Stomach smooth muscle (tissue), 2 donors: ENCODE measurements around the gene TBC1D23.
"Not testable (repeated sequence)": the region's sequence is repeated elsewhere in the genome, so short reads cannot be mapped to it uniquely, and the experiment has no call there.

ENCODE experiments used
- H3K27ac ChIP-seq: one replicate; pipeline ENCODE4 v1.7.0; 2013; ENCODE audit warnings: mild to moderate bottlenecking, low read length, inconsistent platforms
- H3K27me3 ChIP-seq, 2 donors: one replicate each; pipeline ENCODE4 v1.7.0; 2013; ENCODE audit warnings: low read length in 2 of 2; ENCODE audit not compliant: insufficient read depth in 2 of 2, control insufficient read depth in 1 of 2
- H3K36me3 ChIP-seq, 2 donors: one replicate each; pipeline ENCODE4 v1.7.0; 2013; ENCODE audit warnings: low read length in 2 of 2; ENCODE audit not compliant: control insufficient read depth in 2 of 2, insufficient read depth in 2 of 2
- H3K4me1 ChIP-seq: one replicate; pipeline ENCODE4 v1.7.0; 2013; ENCODE audit warnings: low read length; ENCODE audit not compliant: control insufficient read depth, insufficient read depth
- H3K4me3 ChIP-seq, 2 donors: one replicate each; pipeline ENCODE4 v1.7.0; 2013; ENCODE audit warnings: low read length in 2 of 2
- H3K9ac ChIP-seq, 2 donors: one replicate each; pipeline ENCODE4 v1.7.0; 2013; ENCODE audit warnings: low read length in 2 of 2, mild to moderate bottlenecking in 1 of 2
- H3K9me3 ChIP-seq, 2 donors: one replicate each; pipeline ENCODE4 v1.7.0; 2013; ENCODE audit warnings: low read length in 2 of 2; ENCODE audit not compliant: control insufficient read depth in 2 of 2
- donor health status: healthy.
- donor health status: Pancreatic carcinoma.

Gene TBC1D23

GRCh38 chr3:100327377-100327776 is 66.6 kb downstream of the TBC1D23 start:
- not testable (repeated sequence) for H3K27ac ChIP-seq, H3K36me3 ChIP-seq, H3K27me3 ChIP-seq, H3K4me1 ChIP-seq, H3K4me3 ChIP-seq, H3K9ac ChIP-seq, H3K9me3 ChIP-seq

- Histone ChIP-seq H3K9me3 (no peaks in the 10 kb centered on the region), H3K27ac (no peak overlapping the region), H3K4me3 (no peak overlapping the region), H3K9ac (no peak overlapping the region), H3K27me3 (no peaks in the 10 kb centered on the region), H3K36me3 (peaks cover 0 to 2% of the 10 kb centered on the region in 2 donors), H3K4me1 (peaks cover 9% of the 10 kb centered on the region)
These were observed 69.2 kb downstream of the TBC1D23 start for GRCh38 chr3:100329800-100330489.

GRCh38 chr3:100330651-100331050 is 69.9 kb downstream of the TBC1D23 start:
- H3K27me3 ChIP-seq: no peaks in the 10 kb centered on the region
- peaks cover 0 to 2% of the 10 kb centered on the region in 2 donors for H3K36me3 ChIP-seq
- H3K9ac ChIP-seq: no peak overlapping the region
- H3K9me3 ChIP-seq: no peaks in the 10 kb centered on the region
- no peak overlapping the region for H3K27ac ChIP-seq
- H3K4me1 ChIP-seq: peaks cover 17% of the 10 kb centered on the region
- H3K4me3 ChIP-seq: no peak overlapping the region

- no peak overlapping the region for H3K27ac ChIP-seq
- peaks cover 0 to 2% of the 10 kb centered on the region in 2 donors for H3K36me3 ChIP-seq
- H3K4me3 ChIP-seq: no peak overlapping the region
- H3K4me1 ChIP-seq: peaks cover 21% of the 10 kb centered on the region
- H3K9me3 ChIP-seq: no peaks in the 10 kb centered on the region
- no peak overlapping the region for H3K9ac ChIP-seq
- H3K27me3 ChIP-seq: no peaks in the 10 kb centered on the region
These were observed 70.9 kb downstream of the TBC1D23 start for GRCh38 chr3:100331660-100332059.

GRCh38 chr3:100333051-100333450 is 72.3 kb downstream of the TBC1D23 start:
- Histone ChIP-seq H3K4me3 (no peak overlapping the region), H3K9ac (no peak overlapping the region), H3K36me3 (no peaks in the 10 kb centered on the region), H3K4me1 (peaks cover 21% of the 10 kb centered on the region), H3K27me3 (no peaks in the 10 kb centered on the region), H3K27ac (no peak overlapping the region), H3K9me3 (no peaks in the 10 kb centered on the region)

- Histone ChIP-seq H3K27ac (peak overlapping the region; percentile 55), H3K4me1 (peaks cover 21% of the 10 kb centered on the region), H3K4me3 (peak overlapping the region; percentile 86 to 92), H3K27me3 (no peaks in the 10 kb centered on the region), H3K9ac (peak overlapping the region; percentile 82 to 87), H3K9me3 (no peaks in the 10 kb centered on the region), H3K36me3 (peaks cover 1 to 2% of the 10 kb centered on the region in 2 donors)
These were observed 73.2 kb downstream of the TBC1D23 start for GRCh38 chr3:100333970-100334487.

GRCh38 chr3:100334488-100335351 is 73.9 kb downstream of the TBC1D23 start, which contains the start of gene NIT2:
NIT2 (plus strand) TSS chr3:100334757; CDS start chr3:100334792, 35 bp downstream.
- H3K4me1 ChIP-seq: peaks cover 21% of the 10 kb centered on the region
- H3K27me3 ChIP-seq: no peaks in the 10 kb centered on the region
- H3K9me3 ChIP-seq: no peaks in the 10 kb centered on the region
- H3K27ac ChIP-seq: peak within 1 kb of the TSS; percentile 55
- H3K4me3 ChIP-seq: peak within 1 kb of the TSS; percentile 86 to 92
- H3K36me3 ChIP-seq: peaks cover 6 to 7% of the 10 kb centered on the region in 2 donors
- H3K9ac ChIP-seq: peak within 1 kb of the TSS; percentile 82 to 87

GRCh38 chr3:100335434-100335833 is 74.6 kb downstream of the TBC1D23 start:
- Histone ChIP-seq H3K27ac (peak overlapping the region; percentile 37), H3K4me3 (peak overlapping the region; percentile 86 to 92), H3K36me3 (peaks cover 9 to 11% of the 10 kb centered on the region in 2 donors), H3K9ac (peak overlapping the region; percentile 80 to 82), H3K27me3 (no peaks in the 10 kb centered on the region), H3K4me1 (peaks cover 21% of the 10 kb centered on the region), H3K9me3 (no peaks in the 10 kb centered on the region)

GRCh38 chr3:100336229-100336628 is 75.4 kb downstream of the TBC1D23 start:
- H3K4me3 ChIP-seq, H3K9ac ChIP-seq, H3K27me3 ChIP-seq, H3K9me3 ChIP-seq, H3K27ac ChIP-seq: not testable (repeated sequence)
- Histone ChIP-seq H3K36me3 (peaks cover 9 to 11% of the 10 kb centered on the region in 2 donors), H3K4me1 (peaks cover 21% of the 10 kb centered on the region)

- Histone ChIP-seq H3K4me1 (peaks cover 18% of the 10 kb centered on the region), H3K27ac (no peak overlapping the region), H3K36me3 (peaks cover 15 to 16% of the 10 kb centered on the region in 2 donors)
These were observed 78.1 kb downstream of the TBC1D23 start for GRCh38 chr3:100338911-100339310.

More at GRCh38 chr3:100338911-100339310, 78.1 kb downstream of the TBC1D23 start:
- no peaks in the 10 kb centered on the region for H3K27me3 ChIP-seq
- H3K9me3 ChIP-seq: no peaks in the 10 kb centered on the region
- no peak overlapping the region for H3K4me3 ChIP-seq
- no peak overlapping the region for H3K9ac ChIP-seq
